Esophagus muscularis mucosa (tissue), 4 donors: ENCODE data around the gene TIMP4.

ENCODE experiments used
- EP300 ChIP-seq: sonication (generic); formaldehyde crosslinking; IDR thresholded peaks from one replicate; pipeline ENCODE4 v1.6.1; 2017; ENCODE audit warnings: antibody characterized with exemption
- POLR2A ChIP-seq: fragments of 450-650 bp; IDR thresholded peaks from one replicate; pipeline ENCODE4 v1.6.1; 2017; ENCODE audit warnings: antibody characterized with exemption, moderate library complexity, mild to moderate bottlenecking, low read depth
- POLR2AphosphoS5 ChIP-seq, 2 donors: sonication (generic); formaldehyde crosslinking; IDR thresholded peaks; one replicate each; pipeline ENCODE4 v1.6.1; 2017; ENCODE audit warnings: antibody characterized with exemption in 2 of 2
- TF ChIP-seq, protein P1 (sequence below), 3 experiments: fragments of 200-600 bp in 2 of 3; fragments of 450-650 bp in 1 of 3; sonication (generic) in 2 of 3; IDR thresholded peaks; one replicate each; pipeline ENCODE4 v1.5.1; 2017 to 2019; ENCODE audit warnings: antibody characterized with exemption in 3 of 3, mild to moderate bottlenecking in 2 of 3, moderate library complexity in 1 of 3

GRCh38 chr3:12165909-12166308, 7.2 kb upstream of the TIMP4 start:
- TF ChIP-seq POLR2A (no peak), EP300 (no peak), POLR2AphosphoS5 (IDR thresholded peaks at IDR 0.05) (no peak)
- TF ChIP-seq, protein P1, sequence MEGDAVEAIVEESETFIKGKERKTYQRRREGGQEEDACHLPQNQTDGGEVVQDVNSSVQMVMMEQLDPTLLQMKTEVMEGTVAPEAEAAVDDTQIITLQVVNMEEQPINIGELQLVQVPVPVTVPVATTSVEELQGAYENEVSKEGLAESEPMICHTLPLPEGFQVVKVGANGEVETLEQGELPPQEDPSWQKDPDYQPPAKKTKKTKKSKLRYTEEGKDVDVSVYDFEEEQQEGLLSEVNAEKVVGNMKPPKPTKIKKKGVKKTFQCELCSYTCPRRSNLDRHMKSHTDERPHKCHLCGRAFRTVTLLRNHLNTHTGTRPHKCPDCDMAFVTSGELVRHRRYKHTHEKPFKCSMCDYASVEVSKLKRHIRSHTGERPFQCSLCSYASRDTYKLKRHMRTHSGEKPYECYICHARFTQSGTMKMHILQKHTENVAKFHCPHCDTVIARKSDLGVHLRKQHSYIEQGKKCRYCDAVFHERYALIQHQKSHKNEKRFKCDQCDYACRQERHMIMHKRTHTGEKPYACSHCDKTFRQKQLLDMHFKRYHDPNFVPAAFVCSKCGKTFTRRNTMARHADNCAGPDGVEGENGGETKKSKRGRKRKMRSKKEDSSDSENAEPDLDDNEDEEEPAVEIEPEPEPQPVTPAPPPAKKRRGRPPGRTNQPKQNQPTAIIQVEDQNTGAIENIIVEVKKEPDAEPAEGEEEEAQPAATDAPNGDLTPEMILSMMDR (IDR thresholded peaks at IDR 0.05) = no peak
